H1 (cell line): Measurements from ENCODE around the gene NBEA. TPM values are rescaled to one million over a fixed set of nuclear protein-coding genes. Genes with fewer than 3 reads are reported as not detected.

Source experiments
- CTCF ChIA-PET: fragments of 300-600 bp; sonication (Branson Sonifier 250); formaldehyde crosslinking; loops from one replicate; lab custom pipeline; 2021; ENCODE audit not compliant: partially characterized antibody; lab: Charles Lee
- POLR2A ChIA-PET: fragments of 300-600 bp; sonication (Branson Sonifier 250); formaldehyde crosslinking; loops from one replicate; lab custom pipeline; 2021; ENCODE audit warnings: inconsistent platforms; ENCODE audit not compliant: partially characterized antibody; lab: Charles Lee
- DNase-seq, 2 experiments: peaks; one replicate each; pipeline versions ENCODE4 v3.0.0 to v3.0.0-alpha.2; 2010 to 2022; ENCODE audit warnings: low spot score in 2 of 2, low read depth in 1 of 2, mixed read lengths in 1 of 2
- FAIRE-seq: peaks from 2 replicates; lab custom pipeline; 2011; peaks lifted over from hg19 to GRCh38; lab: Jason Lieb, UNC
- H2AFZ ChIP-seq: 2 replicates; pipeline ENCODE4 v1.8.1; 2012; ENCODE audit warnings: low read length, inconsistent platforms
- H2AK5ac ChIP-seq: 2 replicates; pipeline ENCODE4 v1.6.1; 2013; ENCODE audit warnings: low read depth, low read length
- H2BK120ac ChIP-seq: replicated peaks from 2 replicates; pipeline ENCODE3; 2013; ENCODE audit warnings: low read depth, low read length, inconsistent platforms
- H2BK12ac ChIP-seq: 2 replicates; pipeline ENCODE4 v1.6.1; 2013; ENCODE audit warnings: low read depth, low read length
- H2BK15ac ChIP-seq: 2 replicates; pipeline ENCODE4 v1.6.1; 2013; ENCODE audit warnings: low read length
- H2BK20ac ChIP-seq: 2 replicates; pipeline ENCODE4 v1.6.1; 2013; ENCODE audit warnings: low read length
- H2BK5ac ChIP-seq: 2 replicates; pipeline ENCODE4 v1.6.1; 2013; ENCODE audit warnings: low read depth, low read length
- H3K14ac ChIP-seq: 2 replicates; pipeline ENCODE4 v1.6.1; 2013; ENCODE audit warnings: inconsistent platforms; ENCODE audit not compliant: insufficient read length
- H3K18ac ChIP-seq: 2 replicates; pipeline ENCODE4 v1.6.1; 2013; ENCODE audit warnings: low read length; ENCODE audit errors: extremely low read depth
- H3K23ac ChIP-seq: 2 replicates; pipeline ENCODE4 v1.6.1; 2013; ENCODE audit warnings: inconsistent platforms; ENCODE audit not compliant: insufficient read length
- H3K23me2 ChIP-seq: 2 replicates; pipeline ENCODE4 v1.6.1; 2013; ENCODE audit warnings: low read depth, low read length
- H3K27ac ChIP-seq: 2 replicates; pipeline ENCODE4 v1.6.1; 2011; ENCODE audit warnings: low read depth, low read length, inconsistent platforms
- H3K27me3 ChIP-seq, 4 experiments: replicated peaks in 1 of 4; 1 replicate in 1 of 4; 2 replicates in 3 of 4; pipeline versions ENCODE4 v1.6.1 to v1.8.1; 2011 to 2013; ENCODE audit warnings: low read length in 3 of 4, mild to moderate bottlenecking in 3 of 4, inconsistent platforms in 2 of 4, mixed read lengths in 2 of 4, moderate library complexity in 1 of 4; ENCODE audit not compliant: control insufficient read depth in 3 of 4, insufficient read depth in 3 of 4; ENCODE audit errors: extremely low read depth in 1 of 4
- H3K36me3 ChIP-seq, 4 experiments: 2 replicates each; pipeline versions ENCODE4 v1.6.1 to v1.8.1; 2011 to 2013; ENCODE audit warnings: mild to moderate bottlenecking in 4 of 4, low read length in 3 of 4, moderate library complexity in 2 of 4, control low read depth in 1 of 4, inconsistent platforms in 1 of 4; ENCODE audit not compliant: insufficient read depth in 4 of 4, control insufficient read depth in 2 of 4
- H3K4ac ChIP-seq: replicated peaks from 2 replicates; pipeline ENCODE3; 2013; ENCODE audit warnings: low read length, low read depth, mixed read lengths, inconsistent platforms; ENCODE audit not compliant: insufficient read length
- H3K4me1 ChIP-seq, 4 experiments: replicated peaks in 1 of 4; 1 replicate in 1 of 4; 2 replicates in 3 of 4; pipeline versions ENCODE4 v1.6.1 to v1.8.1; 2011 to 2013; ENCODE audit warnings: low read length in 3 of 4, inconsistent platforms in 2 of 4, mixed read lengths in 1 of 4; ENCODE audit not compliant: insufficient read depth in 4 of 4, control insufficient read depth in 3 of 4
- H3K4me2 ChIP-seq, 2 experiments: 2 replicates each; pipeline versions ENCODE4 v1.6.1 to v1.8.1; 2011 to 2013; ENCODE audit warnings: low read depth in 2 of 2, low read length in 2 of 2, control low read depth in 1 of 2, inconsistent platforms in 1 of 2, mild to moderate bottlenecking in 1 of 2; ENCODE audit not compliant: insufficient read depth in 1 of 2
- H3K4me3 ChIP-seq, 4 experiments: fragments of 200-600, 300-600 bp in 1 of 4; sonication (generic), shearing (Covaris generic), sonication (Bioruptor Twin) in 1 of 4; 2 replicates each; pipeline versions ENCODE4 v1.5.1 to v1.8.1; 2011 to 2016; ENCODE audit warnings: low read length in 4 of 4, low read depth in 3 of 4, control low read depth in 2 of 4, inconsistent platforms in 2 of 4, mild to moderate bottlenecking in 2 of 4, mixed read lengths in 1 of 4, moderate library complexity in 1 of 4; ENCODE audit not compliant: insufficient read depth in 2 of 4; ENCODE audit errors: extremely low read depth in 1 of 4
- H3K56ac ChIP-seq: replicated peaks from 2 replicates; pipeline ENCODE3; 2013; ENCODE audit warnings: low read depth, mild to moderate bottlenecking, mixed read lengths, low read length, inconsistent platforms; ENCODE audit not compliant: insufficient read length
- H3K79me1 ChIP-seq: 2 replicates; pipeline ENCODE4 v1.6.1; 2013; ENCODE audit warnings: low read depth, low read length, control low read depth
- H3K79me2 ChIP-seq, 2 experiments: 2 replicates each; pipeline versions ENCODE4 v1.6.1 to v1.8.1; 2012 to 2013; ENCODE audit warnings: low read length in 2 of 2, mild to moderate bottlenecking in 2 of 2, inconsistent platforms in 1 of 2; ENCODE audit not compliant: insufficient read depth in 2 of 2, control insufficient read depth in 1 of 2
- H3K9ac ChIP-seq, 4 experiments: replicated peaks in 1 of 4; 1 replicate in 1 of 4; 2 replicates in 3 of 4; pipeline versions ENCODE4 v1.6.1 to v1.8.1; 2011 to 2013; ENCODE audit warnings: low read depth in 3 of 4, low read length in 3 of 4, control low read depth in 2 of 4, mild to moderate bottlenecking in 2 of 4, moderate library complexity in 2 of 4, inconsistent platforms in 1 of 4; ENCODE audit errors: extremely low read depth in 1 of 4
- H3K9me3 ChIP-seq, 2 experiments: 2 replicates each; pipeline versions ENCODE4 v1.6.1 to v1.8.1; 2012 to 2013; ENCODE audit warnings: mild to moderate bottlenecking in 2 of 2, moderate library complexity in 2 of 2, control low read depth in 1 of 2, inconsistent platforms in 1 of 2, low read depth in 1 of 2, low read length in 1 of 2, mixed read lengths in 1 of 2; ENCODE audit not compliant: insufficient read depth in 2 of 2
- H4K20me1 ChIP-seq, 2 experiments: replicated peaks in 1 of 2; 2 replicates each; pipeline versions ENCODE3 to v1.8.1; 2011 to 2013; ENCODE audit warnings: inconsistent platforms in 2 of 2, low read length in 2 of 2, mild to moderate bottlenecking in 1 of 2; ENCODE audit not compliant: insufficient read depth in 2 of 2, control insufficient read depth in 1 of 2
- H4K5ac ChIP-seq: 2 replicates; pipeline ENCODE4 v1.6.1; 2013; ENCODE audit warnings: low read length, low read depth, mixed read lengths, inconsistent platforms; ENCODE audit not compliant: insufficient read length
- H4K8ac ChIP-seq: 2 replicates; pipeline ENCODE4 v1.8.0; 2013; ENCODE audit warnings: mild to moderate bottlenecking, moderate library complexity, low read length, inconsistent platforms; ENCODE audit not compliant: insufficient read depth; ENCODE audit errors: extremely low read depth
- H4K91ac ChIP-seq: replicated peaks from 2 replicates; pipeline ENCODE3; 2013; ENCODE audit warnings: low read length, mixed read lengths, inconsistent platforms; ENCODE audit not compliant: insufficient read length
- CHD1 ChIP-seq: IDR thresholded peaks from 2 replicates; pipeline ENCODE4 v1.6.1; 2012; ENCODE audit warnings: low read depth, low read length, improper control_type of control experiment
- CREB1 ChIP-seq: IDR thresholded peaks from 2 replicates; pipeline ENCODE4 v1.6.1; 2012; ENCODE audit warnings: inconsistent platforms
- EGR1 ChIP-seq: IDR thresholded peaks from 2 replicates; pipeline ENCODE4 v1.6.1; 2011; ENCODE audit warnings: low read depth, low read length, borderline replicate concordance
- EZH2 ChIP-seq: fragments of 200-600 bp; sonication (generic); IDR thresholded peaks from 2 replicates; pipeline ENCODE4 v1.7.1; 2012; ENCODE audit warnings: low read depth, mild to moderate bottlenecking, moderate library complexity, low read length, inconsistent platforms; ENCODE audit not compliant: severe bottlenecking
- HDAC6 ChIP-seq: IDR thresholded peaks from one replicate; pipeline ENCODE4 v1.7.1; 2012; ENCODE audit warnings: low read depth, mild to moderate bottlenecking, inconsistent platforms, low read length, moderate library complexity
- KDM4A ChIP-seq: IDR thresholded peaks from one replicate; pipeline ENCODE4 v1.7.1; 2012; ENCODE audit warnings: low read depth, mild to moderate bottlenecking, moderate library complexity, low read length, inconsistent platforms; ENCODE audit not compliant: severe bottlenecking
- NRF1 ChIP-seq: IDR thresholded peaks from 2 replicates; pipeline ENCODE4 v1.6.1; 2011; ENCODE audit warnings: mild to moderate bottlenecking, low read depth, low read length, improper control_type of control experiment
- POLR2AphosphoS5 ChIP-seq: IDR thresholded peaks from 2 replicates; pipeline ENCODE4 v1.6.1; 2011; ENCODE audit warnings: low read depth, low read length
- POU5F1 ChIP-seq: IDR thresholded peaks from 2 replicates; pipeline ENCODE4 v1.6.1; 2011; ENCODE audit warnings: low read depth, mild to moderate bottlenecking, low read length, moderate library complexity
- RXRA ChIP-seq: IDR thresholded peaks from 2 replicates; pipeline ENCODE4 v1.6.1; 2011; ENCODE audit warnings: low read depth, mild to moderate bottlenecking, low read length, moderate library complexity; ENCODE audit not compliant: insufficient read depth
- SIRT6 ChIP-seq: IDR thresholded peaks from one replicate; pipeline ENCODE4 v1.7.1; 2012; ENCODE audit warnings: low read length, inconsistent platforms
- SP2 ChIP-seq: IDR thresholded peaks from 2 replicates; pipeline ENCODE4 v1.6.1; 2012; ENCODE audit warnings: mild to moderate bottlenecking, low read length, inconsistent platforms
- SRF ChIP-seq: IDR thresholded peaks from 2 replicates; pipeline ENCODE4 v1.6.1; 2011; ENCODE audit warnings: mild to moderate bottlenecking, low read depth, low read length, moderate library complexity
- SUZ12 ChIP-seq: fragments of 200-600 bp; sonication (generic); IDR thresholded peaks from 2 replicates; pipeline ENCODE4 v1.6.1; 2012; ENCODE audit warnings: mild to moderate bottlenecking, inconsistent platforms, low read length, moderate library complexity, mixed read lengths
- TAF1 ChIP-seq: IDR thresholded peaks from 2 replicates; pipeline ENCODE4 v1.6.1; 2011; ENCODE audit warnings: mild to moderate bottlenecking, low read depth, low read length
- polyA plus RNA-seq, 7 experiments: library from polyadenylated mRNA; depleted of rRNA in 3 of 7; stranded (reverse) in 5 of 7; unstranded in 2 of 7; fragments of >200 nt in 5 of 7; fragments of 200-250 nt in 2 of 7; gene quantifications; 1 replicate in 5 of 7; 2 replicates in 1 of 7; 4 replicates in 1 of 7; pipeline versions ENCODE4 v1.2.1 to v1.2.3, GENCODE V29; 2011 to 2013; ENCODE audit warnings: missing spikeins in 2 of 7, mixed read lengths in 2 of 7
- total RNA-seq: library from RNA; stranded (reverse); fragmentation: NEBNext Ultra II Directional; extraction: Animal tissue kit (Norgen Biotek cat#: 25700); gene quantifications from 2 replicates; pipeline ENCODE4 v1.2.1, GENCODE V29; 2021

Gene NBEA
- total and polyA plus RNA-seq, 2 of the 8 experiments (the other 6 are each of a cell fraction or from before 2014, with no cell fraction given) = 14.2 to 21.5 TPM

DNA sequence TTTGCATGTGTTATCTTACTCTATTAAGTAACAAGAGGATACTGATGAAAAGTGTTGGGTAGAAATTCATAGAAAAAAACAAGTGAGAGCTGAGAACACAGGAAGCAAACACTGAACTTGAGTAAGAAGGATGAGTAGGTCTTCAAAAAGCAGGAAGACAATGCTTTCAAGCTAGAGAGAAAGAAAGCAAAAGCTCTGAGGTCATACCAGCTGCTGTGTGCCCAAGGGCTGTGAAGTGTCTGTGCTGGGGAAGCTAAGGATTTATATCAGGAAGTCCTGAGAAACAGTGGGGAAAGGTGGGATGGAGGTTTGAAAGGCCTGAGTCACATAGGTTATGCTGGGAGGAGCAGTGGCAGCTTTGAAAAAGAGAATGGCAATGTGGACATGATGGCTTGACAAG is 679.9 kb downstream of the NBEA start:
- ChIA-PET CTCF (interaction anchor here (0.6 to 2.7 kb wide), 2 partner anchors 9 to 39 kb away, joined by 3 to 21 read pairs; no protein-coding TSS in a partner anchor), POLR2A (no interaction called here)
- H3K4ac ChIP-seq = no peak overlapping the region
- no peaks in the 10 kb centered on the region for H3K79me1 ChIP-seq
- H3K18ac ChIP-seq = no peak overlapping the region
- H4K5ac ChIP-seq = no peak overlapping the region
- H4K91ac ChIP-seq = no peak overlapping the region
- H2BK15ac ChIP-seq = no peak overlapping the region
- H3K79me2 ChIP-seq = no peaks in the 10 kb centered on the region
- no peak overlapping the region for H2AFZ ChIP-seq
- no peak for FAIRE-seq
- peaks cover 0 to 4% (median 0%) of the 10 kb centered on the region in 4 experiments; a peak in 1 of 7 replicates for H3K4me1 ChIP-seq
- no peaks in the 10 kb centered on the region for H4K20me1 ChIP-seq
- no peak overlapping the region for H4K8ac ChIP-seq
- no peak overlapping the region for H3K14ac ChIP-seq
- H2BK120ac ChIP-seq = no peak overlapping the region
- no peaks in the 10 kb centered on the region for H3K9me3 ChIP-seq
- H2BK5ac ChIP-seq = no peak overlapping the region
- no peak for DNase-seq
- H3K23ac ChIP-seq = no peak overlapping the region
- no peak overlapping the region for H3K56ac ChIP-seq
- H3K9ac ChIP-seq = no peak overlapping the region
- H2BK20ac ChIP-seq = no peak overlapping the region
- H3K36me3 ChIP-seq = no peaks in the 10 kb centered on the region
- no peak overlapping the region for H3K4me3 ChIP-seq
- H3K27me3 ChIP-seq = no peaks in the 10 kb centered on the region
- no peak for TF ChIP-seq HDAC6
- no peak for TF ChIP-seq POU5F1
- no peak for TF ChIP-seq SRF
- TF ChIP-seq EGR1 = no peak
- TF ChIP-seq SIRT6 = no peak
- TF ChIP-seq CHD1 = no peak
- TF ChIP-seq CREB1 = no peak
- no peak for TF ChIP-seq RXRA
- no peak for TF ChIP-seq NRF1
- TF ChIP-seq POLR2AphosphoS5 = no peak
- TF ChIP-seq EZH2 = no peak
- no peak for TF ChIP-seq SP2
- TF ChIP-seq SUZ12 = no peak
- TF ChIP-seq TAF1 = no peak
- TF ChIP-seq KDM4A = no peak
- no peaks in the 10 kb centered on the region for H3K23me2 ChIP-seq
- no peak overlapping the region for H3K27ac ChIP-seq
- no peak overlapping the region for H2AK5ac ChIP-seq
- no peak overlapping the region for H3K4me2 ChIP-seq
- H2BK12ac ChIP-seq = no peak overlapping the region
